NCI-H2081 treated with DMSO at 0.1 percent for 48 hours (cell line): ENCODE data around the gene ARTN.

Experiments
- DNase-seq: peaks from one replicate; lab custom pipeline; 2025; lab: John Stamatoyannopoulos, UW

ARTN gene

DNA sequence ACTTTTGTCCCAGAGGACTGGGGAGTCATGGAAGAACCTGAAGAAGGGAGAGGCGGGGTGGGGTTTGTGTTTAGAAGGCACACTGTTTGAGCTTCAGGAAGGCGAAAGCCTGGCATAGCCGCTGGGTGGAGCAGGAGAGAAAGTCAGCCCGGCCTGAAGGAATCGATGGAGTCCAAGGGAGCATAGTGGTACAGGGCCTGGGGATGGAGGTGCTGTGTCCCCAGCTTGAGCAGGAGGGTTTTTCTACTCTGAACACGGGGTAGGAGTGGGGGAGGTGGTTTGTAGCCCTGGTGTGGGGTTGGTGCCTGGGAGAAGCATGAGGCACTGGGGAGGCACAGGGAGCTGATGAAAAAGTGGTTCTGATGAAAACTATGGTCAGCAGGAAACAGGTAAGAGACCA lies 53.1 kb downstream of the ARTN start:
- no peak for DNase-seq
